ENCODE measurements around the gene COL27A1. TPM values are rescaled to one million over a fixed set of nuclear protein-coding genes. Genes with fewer than 3 reads are reported as not detected.
A peak's percentile ranks its signal among the peaks of the same experiment; 100 is the strongest.

Gene COL27A1
- total and polyA plus RNA-seq, 2 donors from 2014 or later: 13.6 to 45.6 TPM

DNA sequence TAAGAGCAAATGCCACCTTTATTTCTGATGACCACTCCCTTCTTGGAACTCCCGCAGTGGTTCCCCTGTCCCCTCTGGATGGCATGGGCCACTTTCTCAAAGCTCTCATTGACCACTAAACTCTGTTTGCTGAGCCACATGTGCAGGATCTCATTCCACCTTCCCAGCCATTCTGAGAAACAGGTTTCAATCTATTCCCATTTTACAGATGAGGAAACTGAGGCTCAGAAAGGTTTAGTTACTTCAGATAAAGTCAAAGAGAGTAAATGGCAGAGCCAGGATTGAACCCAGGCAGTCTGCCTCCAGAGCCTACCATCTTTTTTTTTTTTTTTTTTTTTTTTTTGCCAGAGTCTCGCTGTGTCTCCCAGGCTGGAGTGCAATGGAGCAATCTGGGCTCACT, 24.2 kb downstream of the COL27A1 start:
- Histone ChIP-seq H3K4me1 (ENCODE audit: control insufficient read depth in 2 of 3, insufficient read depth in 2 of 3, low read depth in 1 of 3, low read length in 3 of 3) (peaks cover 5 to 58% (median 51%) of the 10 kb centered on the region in 3 donors), H3K4me3 (ENCODE audit: low read length in 3 of 3) (no peak overlapping the region), H3K27ac (ENCODE audit: low read depth in 2 of 2, low read length in 2 of 2) (peak overlapping the region in 1 of 2 donors; percentile 63), H3K36me3 (ENCODE audit: control insufficient read depth in 2 of 3, insufficient read depth in 3 of 3, low read length in 3 of 3) (no peaks in the 10 kb centered on the region), H3K27me3 (ENCODE audit: control insufficient read depth, insufficient read depth, low read length) (no peaks in the 10 kb centered on the region), H3K9ac (ENCODE audit: low read length in 3 of 3) (no peak overlapping the region), H3K9me3 (ENCODE audit: control insufficient read depth in 2 of 3, insufficient read depth in 1 of 3, low read length in 3 of 3) (no peaks in the 10 kb centered on the region)
- TF ChIP-seq CTCF (IDR thresholded peaks at IDR 0.05; ENCODE audit: borderline replicate concordance, extremely low read depth, insufficient read depth): no peak
- no peak for FAIRE-seq
- intact Hi-C loops (cut with DNase I): no loop called here
- no peak for DNase-seq

GRCh38 chr9:114180696-114181606, 25.6 kb downstream of the COL27A1 start:
- intact Hi-C loops (cut with DNase I): no loop called here
- Histone ChIP-seq H3K27ac (ENCODE audit: low read depth in 2 of 2, low read length in 2 of 2) (peak overlapping the region; percentile 14 to 59), H3K4me1 (ENCODE audit: control insufficient read depth in 2 of 3, insufficient read depth in 2 of 3, low read depth in 1 of 3, low read length in 3 of 3) (peaks cover 5 to 52% (median 42%) of the 10 kb centered on the region in 3 donors), H3K4me3 (ENCODE audit: low read length in 3 of 3) (no peak overlapping the region), H3K27me3 (ENCODE audit: control insufficient read depth, insufficient read depth, low read length) (no peaks in the 10 kb centered on the region), H3K9ac (ENCODE audit: low read length in 3 of 3) (no peak overlapping the region), H3K36me3 (ENCODE audit: control insufficient read depth in 2 of 3, insufficient read depth in 3 of 3, low read length in 3 of 3) (no peaks in the 10 kb centered on the region), H3K9me3 (ENCODE audit: control insufficient read depth in 2 of 3, insufficient read depth in 1 of 3, low read length in 3 of 3) (no peaks in the 10 kb centered on the region)
- FAIRE-seq (no peak), DNase-seq (peak; percentile 73 to 95 (median 81))
- TF ChIP-seq CTCF (IDR thresholded peaks at IDR 0.05; ENCODE audit: borderline replicate concordance, extremely low read depth, insufficient read depth): no peak

- no peaks in the 10 kb centered on the region for H3K9me3 ChIP-seq (ENCODE audit: control insufficient read depth in 2 of 3, insufficient read depth in 1 of 3, low read length in 3 of 3)
- H3K4me3 ChIP-seq (ENCODE audit: low read length in 3 of 3): no peak overlapping the region
- TF ChIP-seq CTCF (IDR thresholded peaks at IDR 0.05; ENCODE audit: borderline replicate concordance, extremely low read depth, insufficient read depth): no peak
- DNase-seq (peak in 4 of 5 donors; percentile 32 to 89 (median 58)), FAIRE-seq (no peak)
- no peaks in the 10 kb centered on the region for H3K36me3 ChIP-seq (ENCODE audit: control insufficient read depth in 2 of 3, insufficient read depth in 3 of 3, low read length in 3 of 3)
- peak overlapping the region; percentile 14 to 59 for H3K27ac ChIP-seq (ENCODE audit: low read depth in 2 of 2, low read length in 2 of 2)
- H3K9ac ChIP-seq (ENCODE audit: low read length in 3 of 3): no peak overlapping the region
- H3K27me3 ChIP-seq (ENCODE audit: control insufficient read depth, insufficient read depth, low read length): no peaks in the 10 kb centered on the region
- peaks cover 5 to 46% (median 39%) of the 10 kb centered on the region in 3 donors for H3K4me1 ChIP-seq (ENCODE audit: control insufficient read depth in 2 of 3, insufficient read depth in 2 of 3, low read depth in 1 of 3, low read length in 3 of 3)
- intact Hi-C loops (cut with DNase I): no loop called here
Observed at GRCh38 chr9:114181607-114182409, 26.5 kb downstream of the COL27A1 start.

Measured in kidney (tissue), 14 donors.